ENCODE results near the gene FBXL19.

DNA sequence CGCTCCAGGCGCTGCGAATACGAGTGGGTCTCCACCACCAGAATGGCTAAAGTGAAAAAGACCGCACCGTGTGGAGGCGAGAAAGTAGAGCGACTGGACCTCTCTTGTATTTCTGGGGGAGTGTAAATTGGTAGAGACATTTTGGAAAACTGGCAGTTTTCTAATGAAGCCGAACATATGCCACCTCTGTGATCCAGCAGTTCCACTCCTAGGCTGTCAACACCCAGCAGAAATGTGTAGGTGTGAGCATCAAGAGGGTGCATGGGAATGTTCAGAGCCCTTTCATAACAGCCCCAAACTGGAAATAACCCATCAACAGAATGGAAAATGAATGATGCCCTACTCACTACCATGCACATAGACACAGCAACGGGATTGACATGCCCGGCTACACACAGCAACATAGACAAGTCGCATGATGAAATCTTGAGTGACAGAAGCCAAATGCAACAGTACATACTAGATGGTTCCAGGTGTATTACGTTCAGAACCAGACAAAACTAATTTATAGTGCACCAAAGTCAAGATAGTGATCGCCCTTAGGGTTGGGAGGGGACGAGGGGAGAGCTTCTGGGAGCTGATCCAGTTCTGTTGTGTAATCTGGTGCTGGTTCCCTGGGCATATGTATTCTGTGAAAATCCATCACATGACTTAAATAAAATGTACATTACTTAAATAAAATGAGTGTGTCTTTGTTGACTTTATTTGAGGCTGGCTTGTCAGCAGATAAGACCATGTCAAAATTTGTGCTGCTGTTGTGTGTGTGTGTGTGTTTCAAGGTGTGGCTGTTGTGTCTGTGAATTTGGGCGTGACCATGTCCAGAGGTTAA is 28.6 kb upstream of the FBXL19 start:
- no peak for TF ChIP-seq EZH2phosphoT487 (IDR thresholded peaks at IDR 0.05; ENCODE audit: borderline replicate concordance, low read length)
- TF ChIP-seq, protein P1, sequence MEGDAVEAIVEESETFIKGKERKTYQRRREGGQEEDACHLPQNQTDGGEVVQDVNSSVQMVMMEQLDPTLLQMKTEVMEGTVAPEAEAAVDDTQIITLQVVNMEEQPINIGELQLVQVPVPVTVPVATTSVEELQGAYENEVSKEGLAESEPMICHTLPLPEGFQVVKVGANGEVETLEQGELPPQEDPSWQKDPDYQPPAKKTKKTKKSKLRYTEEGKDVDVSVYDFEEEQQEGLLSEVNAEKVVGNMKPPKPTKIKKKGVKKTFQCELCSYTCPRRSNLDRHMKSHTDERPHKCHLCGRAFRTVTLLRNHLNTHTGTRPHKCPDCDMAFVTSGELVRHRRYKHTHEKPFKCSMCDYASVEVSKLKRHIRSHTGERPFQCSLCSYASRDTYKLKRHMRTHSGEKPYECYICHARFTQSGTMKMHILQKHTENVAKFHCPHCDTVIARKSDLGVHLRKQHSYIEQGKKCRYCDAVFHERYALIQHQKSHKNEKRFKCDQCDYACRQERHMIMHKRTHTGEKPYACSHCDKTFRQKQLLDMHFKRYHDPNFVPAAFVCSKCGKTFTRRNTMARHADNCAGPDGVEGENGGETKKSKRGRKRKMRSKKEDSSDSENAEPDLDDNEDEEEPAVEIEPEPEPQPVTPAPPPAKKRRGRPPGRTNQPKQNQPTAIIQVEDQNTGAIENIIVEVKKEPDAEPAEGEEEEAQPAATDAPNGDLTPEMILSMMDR (IDR thresholded peaks at IDR 0.05; ENCODE audit: low read depth, low read length, poor library complexity, severe bottlenecking), result no peak

Data from DOHH2 (cell line).